NCI-H526 treated with DMSO at 0.1 percent for 48 hours (cell line): ENCODE measurements around the gene MAPRE3.

ENCODE experiments used
- DNase-seq: peaks from one replicate; lab custom pipeline; 2025; lab: John Stamatoyannopoulos, UW

Gene MAPRE3

DNA sequence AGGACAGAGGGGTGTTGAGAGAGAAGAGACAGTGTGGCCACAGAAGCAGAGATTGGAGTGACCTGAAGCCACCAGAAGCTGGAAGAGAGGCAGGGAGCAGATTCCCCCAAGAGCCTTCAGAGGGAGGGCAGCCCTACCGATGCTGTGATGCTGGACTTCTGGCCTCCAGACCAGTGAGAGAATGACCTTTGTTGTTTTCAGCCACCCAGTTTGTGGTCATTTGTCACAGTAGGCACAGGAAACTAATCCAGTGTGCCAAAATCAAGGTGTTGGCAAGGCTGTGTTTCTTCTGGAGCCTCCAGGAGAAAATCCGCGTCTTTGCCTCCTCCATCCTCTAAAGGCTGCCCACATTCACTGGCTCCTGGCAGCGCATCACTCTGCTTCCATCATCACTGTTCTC, 15.4 kb downstream of the MAPRE3 start:
- no peak for DNase-seq

DNA sequence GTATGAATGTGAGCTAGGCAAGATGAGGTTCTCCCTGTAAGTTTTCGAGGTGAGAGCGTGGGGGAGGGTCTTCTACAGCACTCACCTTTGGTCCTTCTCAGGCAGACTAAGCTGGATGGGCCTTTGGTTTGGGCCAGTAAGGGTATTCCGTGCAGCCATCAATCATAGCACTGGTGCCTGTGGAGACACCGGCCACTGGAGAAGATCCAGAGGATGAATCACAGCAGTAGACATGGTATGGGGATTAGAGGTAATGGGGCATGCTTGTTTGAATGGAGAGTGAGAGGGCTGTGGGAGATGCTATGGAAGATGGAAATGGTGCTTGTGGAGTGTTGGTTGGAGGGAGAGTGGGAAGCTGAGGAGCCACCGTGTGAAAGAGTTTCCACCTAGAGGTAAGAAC, 16.1 kb downstream of the MAPRE3 start:
- DNase-seq, result no peak

DNA sequence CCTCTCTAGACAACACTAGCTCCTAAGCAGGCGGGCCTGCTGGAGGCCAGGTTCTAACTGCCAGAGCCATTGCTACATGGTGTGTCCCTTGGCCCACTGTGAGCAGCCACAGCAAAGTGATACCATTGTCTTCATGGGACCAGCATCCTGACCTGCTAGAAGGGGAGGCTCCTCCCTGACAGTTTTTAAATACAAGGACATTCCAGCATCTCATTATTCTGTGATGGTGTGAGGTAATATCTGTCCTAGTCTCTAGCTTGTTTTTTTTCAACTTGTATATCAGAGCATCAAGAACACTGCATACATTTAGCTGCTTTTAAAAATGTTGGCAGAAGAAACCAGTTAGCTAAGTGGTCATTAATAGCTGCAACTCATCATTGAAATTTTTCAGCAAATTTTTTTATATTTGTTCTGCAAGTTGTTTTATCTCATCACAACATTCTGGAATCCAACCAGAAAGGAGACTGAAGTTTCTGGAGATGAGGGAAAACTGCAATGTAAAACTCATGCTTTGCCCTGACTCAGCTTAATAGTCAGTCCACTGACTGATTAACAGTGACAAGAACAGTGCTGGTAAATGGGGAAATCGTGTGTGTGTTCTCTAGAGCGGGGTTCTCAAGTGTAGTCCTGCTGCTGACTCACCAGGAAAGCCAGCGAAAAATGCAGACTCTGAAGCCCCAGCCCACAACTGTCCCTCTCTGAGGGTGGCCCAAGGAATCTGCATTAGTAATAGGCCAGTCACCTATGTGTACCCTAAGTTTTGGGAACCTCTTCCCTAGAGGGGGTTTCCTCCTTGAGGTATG, 17.8 kb downstream of the MAPRE3 start:
- no peak for DNase-seq

DNA sequence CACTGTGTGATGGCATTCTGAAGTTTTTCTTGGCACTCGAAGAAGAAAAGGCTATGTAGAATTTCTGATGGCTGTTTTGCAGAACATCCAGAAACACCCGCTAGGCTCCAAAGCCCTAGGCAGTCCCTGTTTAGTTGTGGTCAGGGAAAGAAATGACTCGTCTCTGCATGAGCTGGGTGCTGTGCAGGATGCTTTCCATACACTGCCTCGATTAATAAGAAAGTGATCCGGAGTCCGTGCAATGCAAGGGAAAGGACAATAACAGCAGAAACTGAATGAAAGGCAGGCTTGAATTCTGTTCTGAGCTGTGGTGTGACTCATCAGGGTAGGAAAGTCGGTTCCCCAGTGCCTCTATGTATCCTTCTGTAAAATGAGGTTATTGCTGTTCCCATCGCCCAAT, 18.7 kb downstream of the MAPRE3 start:
- no peak for DNase-seq

DNA sequence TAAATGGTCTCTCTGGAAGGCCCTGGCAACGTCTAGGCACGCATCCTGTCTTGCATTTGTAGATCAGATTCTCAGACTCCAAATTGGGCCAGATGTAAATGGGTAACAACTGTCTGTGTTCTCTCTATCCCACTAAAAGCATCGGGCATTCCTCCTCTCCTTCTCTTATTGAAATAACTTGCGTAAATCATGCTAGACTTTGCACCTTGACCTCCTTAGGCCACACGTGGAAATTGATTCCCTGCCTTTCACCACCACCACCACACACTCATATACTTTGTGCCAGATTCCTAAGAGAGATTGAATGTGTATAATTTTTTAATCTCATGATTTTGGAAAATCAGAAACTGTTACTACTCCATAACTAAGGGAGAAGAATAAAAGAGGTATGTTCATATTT, 21.3 kb downstream of the MAPRE3 start:
- DNase-seq, result no peak

DNA sequence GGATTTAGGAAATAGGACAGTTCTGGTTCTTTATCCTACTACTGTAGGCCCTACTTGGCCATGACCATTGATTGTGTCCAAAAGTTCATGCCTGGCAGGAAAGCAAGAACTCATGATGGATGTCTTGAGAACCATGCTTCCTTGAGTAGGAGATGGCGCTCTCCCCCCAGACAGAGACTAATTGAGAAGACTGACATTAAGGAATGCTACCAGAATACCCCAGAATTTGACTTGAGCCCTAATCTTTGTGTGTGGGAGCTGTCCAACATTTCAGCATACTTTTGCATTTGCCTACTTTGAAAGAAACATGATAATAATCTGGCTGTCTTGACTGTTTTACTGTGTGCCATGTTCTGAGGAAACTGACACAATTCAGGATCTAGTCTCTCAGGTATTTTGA, 23.3 kb downstream of the MAPRE3 start:
- no peak for DNase-seq

DNA sequence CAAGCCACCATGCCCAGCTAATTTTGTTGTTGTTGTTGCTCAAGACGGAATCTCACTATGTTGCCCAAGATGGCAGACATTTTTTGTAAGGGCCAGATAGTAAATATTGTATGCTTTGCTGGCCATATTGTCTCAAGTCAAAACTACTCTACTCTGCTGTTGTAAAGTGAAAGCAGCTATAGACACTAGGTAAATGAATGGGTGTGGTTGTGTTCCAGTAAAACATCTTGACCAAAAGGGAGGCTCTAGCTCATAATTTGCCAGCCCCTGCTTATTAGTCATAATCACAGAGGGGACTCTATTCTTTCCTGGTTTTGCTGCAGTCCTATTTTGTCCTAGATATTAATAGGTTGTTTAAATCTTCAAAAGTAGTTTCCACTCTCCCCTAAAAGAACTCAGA, 24.5 kb downstream of the MAPRE3 start:
- DNase-seq, result no peak

DNA sequence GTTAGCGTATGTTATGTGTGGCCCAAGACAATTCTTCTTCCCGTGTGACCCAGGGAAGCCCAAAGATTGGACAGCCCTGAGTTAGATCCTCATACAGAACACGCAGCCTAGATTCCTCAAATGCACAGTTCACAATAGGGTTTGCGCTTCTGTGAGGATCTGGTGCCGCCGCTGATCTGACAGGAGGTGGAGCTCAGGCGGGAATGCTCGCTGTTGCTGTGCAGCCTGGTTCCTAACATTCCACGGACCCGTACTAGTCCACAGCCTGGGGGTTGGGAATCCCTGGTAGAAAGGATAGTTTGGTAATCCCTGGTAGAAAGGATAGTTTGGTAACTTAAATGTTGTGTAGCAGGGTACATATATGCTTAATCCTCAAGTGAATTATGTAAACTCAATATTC, 27.0 kb downstream of the MAPRE3 start:
- DNase-seq, result no peak

DNA sequence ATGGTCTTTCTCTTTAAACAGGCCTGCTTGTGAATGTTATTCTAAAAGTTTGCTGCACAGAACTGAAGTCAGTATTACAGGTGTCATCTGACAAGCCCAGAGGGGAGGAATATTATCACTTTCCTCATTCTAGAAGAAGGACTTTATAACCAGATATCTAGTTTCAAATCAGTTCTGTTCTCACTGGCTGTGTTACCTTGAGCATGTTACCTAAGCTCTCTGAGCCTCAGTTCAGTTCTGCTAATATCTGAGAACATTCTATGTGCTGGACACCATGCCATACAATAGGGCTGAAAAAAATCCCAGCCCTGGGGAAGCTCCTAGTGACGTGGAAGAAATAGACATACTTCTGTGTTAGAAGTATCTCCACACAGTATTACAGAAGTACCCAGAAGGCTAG, 27.9 kb downstream of the MAPRE3 start:
- no peak for DNase-seq

DNA sequence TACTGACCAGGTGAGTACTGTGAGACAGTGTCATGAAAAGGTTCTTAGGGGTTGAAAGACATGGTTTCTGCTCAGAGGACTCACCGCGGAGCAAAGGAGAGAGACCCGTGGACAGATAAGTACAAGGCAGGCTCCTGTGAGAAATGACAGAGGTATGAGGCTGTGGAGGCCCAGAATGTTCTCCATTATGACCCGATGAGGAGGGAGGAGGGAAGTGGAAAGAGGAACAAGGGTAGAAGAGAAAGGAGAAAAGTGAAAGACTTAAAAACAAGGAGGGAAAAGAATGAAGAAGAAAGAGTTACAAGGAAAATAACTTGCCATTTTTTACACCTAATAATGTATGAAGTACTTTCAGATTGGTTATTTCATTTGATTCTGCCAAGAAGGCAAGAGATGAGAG, 29.8 kb downstream of the MAPRE3 start:
- no peak for DNase-seq

DNA sequence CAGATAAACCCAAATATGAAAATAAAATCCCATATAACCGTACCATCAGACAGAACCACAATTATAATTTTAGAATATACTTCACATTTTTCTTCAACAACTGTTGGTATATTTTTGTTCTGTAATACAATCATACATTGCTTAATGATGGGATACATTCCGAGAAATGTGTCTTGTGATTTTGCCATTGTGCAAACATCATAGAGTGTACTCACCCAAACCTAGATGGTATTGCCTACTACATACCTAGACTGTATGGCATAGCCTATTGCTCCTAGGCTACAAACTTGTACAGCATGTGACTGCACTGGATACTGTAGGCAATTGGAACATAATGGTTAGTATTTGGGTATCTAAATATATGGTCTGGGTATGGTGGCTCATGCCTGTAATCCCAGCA, 30.6 kb downstream of the MAPRE3 start:
- DNase-seq, result no peak

DNA sequence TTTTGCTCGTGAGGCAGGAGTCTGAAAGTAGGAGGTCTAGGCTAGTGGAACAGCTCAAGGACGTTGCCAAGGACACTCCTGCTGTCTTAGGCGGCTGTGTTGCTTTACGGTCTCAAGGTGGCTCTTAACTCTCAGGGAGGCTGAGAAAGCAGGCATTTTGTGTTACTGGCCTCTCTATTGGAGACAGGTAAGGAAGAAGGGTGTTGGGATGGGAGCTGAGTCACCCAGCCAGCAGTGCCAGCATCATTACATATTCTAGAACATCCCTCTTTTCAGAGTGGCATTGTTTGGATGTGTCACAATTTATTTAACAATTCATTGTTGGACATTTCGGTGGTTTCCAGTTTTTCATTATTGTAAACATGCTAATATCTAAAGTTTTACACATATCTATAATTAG, 31.5 kb downstream of the MAPRE3 start:
- no peak for DNase-seq

DNA sequence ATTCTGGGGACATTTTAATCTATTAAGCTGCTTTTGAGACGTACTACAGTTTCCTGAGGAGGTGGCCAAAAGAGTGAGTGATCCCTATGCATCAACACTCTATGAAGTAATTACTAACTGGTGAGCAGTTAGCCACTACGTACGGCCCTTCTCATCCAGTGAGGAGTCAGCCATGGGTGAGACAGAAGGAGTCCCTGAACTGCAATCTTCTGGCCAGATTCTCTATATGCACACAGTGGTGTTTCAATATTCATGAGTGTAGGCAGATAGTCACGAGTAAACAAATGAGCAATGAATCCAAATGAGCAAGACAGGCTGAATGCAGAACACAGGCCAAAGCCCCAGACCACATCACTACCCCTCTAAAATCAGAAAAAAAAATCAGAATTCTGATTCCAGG, 32.6 kb downstream of the MAPRE3 start:
- peak; percentile 62 for DNase-seq

DNA sequence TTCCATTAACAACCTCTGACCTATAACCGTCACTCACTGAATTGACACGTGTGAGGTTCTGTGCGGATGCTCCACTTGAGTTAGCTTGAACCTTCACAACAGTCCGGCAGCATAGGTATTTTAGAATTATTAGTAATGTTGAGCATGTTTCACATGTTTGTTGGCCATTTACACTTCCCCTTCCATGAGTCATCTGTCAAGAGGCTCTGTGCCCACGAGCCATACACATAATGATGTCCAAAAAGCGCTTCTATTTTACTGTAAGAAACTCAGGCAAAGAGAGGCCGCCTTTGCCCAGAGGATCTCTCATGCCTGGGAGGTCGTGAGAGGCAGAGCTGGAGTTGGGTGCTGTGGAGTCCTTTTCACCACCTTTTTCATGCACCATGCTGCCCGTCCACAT, 33.4 kb downstream of the MAPRE3 start:
- no peak for DNase-seq

DNA sequence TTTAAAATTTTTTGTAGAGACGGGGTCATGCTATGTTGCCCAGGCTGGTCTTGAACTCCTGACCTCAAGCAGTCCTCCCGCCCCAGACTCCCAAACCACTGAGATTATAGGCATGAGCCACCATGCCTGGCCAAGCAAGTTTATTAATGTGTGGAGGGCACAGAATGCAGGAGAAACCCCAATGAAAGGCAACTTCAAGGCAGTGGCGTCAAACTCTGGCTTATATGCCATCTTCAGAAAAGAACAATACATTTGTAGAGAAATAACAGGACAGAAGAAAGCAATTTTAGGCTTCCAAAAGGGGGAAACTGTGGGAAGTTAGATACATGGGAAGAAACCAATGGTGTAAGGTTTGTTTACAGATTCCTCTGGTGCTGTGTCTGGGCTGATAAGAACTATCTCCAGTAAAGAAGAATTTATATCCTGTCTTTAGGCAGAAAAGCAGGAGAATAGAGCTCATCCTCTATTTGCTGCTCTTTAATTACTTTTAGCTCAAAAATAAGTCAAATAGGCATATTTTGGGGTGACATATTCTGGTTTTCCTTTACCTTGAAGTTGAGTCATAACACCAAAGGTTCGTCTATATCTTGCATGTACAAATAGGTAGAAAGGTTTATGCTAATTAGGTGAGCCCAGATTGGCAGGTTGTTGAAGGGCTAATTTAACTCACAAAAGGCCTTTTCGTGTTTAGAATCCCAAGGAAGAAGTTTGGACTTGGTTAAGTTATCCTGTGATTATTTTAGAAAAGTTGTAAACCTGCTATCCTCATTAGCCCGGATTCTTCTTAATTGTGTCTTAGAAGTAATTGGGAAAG, 36.4 kb downstream of the MAPRE3 start:
- DNase-seq, result no peak

DNA sequence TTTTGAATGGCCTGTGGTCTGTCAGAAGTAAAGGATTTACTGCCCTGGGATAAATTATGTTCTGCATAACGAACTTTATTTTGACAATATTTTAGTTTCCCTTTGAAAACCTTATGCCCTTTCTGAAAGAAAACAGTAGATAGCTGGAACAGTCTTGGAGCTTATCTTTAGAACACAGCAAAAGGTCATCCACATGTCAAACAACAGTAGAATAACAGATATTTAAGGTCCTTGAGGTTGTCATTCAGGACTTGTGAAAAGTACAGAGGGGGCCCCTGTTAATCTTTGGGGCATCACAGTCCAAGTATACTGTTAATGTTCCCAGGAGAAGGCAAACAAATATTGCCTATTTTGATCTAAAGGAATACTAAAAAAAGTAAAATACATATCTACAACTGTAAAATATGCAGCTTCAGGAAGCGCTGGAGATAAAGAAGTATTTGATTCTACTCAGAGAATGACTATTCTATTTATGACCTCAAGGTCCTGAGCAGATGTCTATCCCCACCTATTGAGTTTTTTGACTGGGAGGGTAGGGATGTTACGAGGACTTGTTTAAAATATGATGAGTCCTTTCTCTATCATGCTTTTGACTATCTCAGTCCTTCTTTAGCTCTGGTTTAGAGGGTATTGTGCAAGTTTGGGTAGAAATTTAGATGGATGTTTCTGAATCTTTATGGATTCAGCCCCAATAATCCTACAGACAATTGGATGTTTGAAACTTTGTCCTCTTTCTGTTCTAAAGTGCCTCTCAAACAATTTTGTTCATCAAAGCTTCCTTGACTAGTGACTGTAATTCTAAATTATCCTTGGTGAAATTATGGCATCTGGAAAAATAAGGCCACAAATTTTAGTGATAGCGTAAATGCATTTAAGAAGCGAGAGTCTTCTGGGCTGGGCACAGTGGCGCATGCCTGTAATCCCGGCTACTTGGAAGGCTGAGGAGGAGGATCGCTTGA, 37.3 kb downstream of the MAPRE3 start:
- no peak for DNase-seq

DNA sequence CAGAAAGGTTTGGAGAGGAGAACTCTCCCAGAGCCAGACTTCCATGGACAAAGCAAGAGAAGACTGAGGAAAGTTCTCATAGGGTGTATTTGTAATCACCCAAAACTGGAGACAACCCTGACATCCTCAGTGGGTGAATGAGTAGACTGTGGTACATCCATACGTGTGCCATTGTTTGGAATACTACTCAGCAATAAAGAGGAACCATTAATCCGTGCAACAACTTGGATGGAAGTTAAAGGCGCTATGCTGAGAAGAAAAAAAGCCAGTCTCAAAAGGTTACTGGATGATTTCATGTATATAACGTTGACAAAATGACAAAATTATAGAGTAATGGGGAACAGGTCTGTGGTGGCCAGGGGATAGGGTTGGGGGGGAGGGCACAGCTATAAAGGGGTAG, 38.2 kb downstream of the MAPRE3 start:
- no peak for DNase-seq

DNA sequence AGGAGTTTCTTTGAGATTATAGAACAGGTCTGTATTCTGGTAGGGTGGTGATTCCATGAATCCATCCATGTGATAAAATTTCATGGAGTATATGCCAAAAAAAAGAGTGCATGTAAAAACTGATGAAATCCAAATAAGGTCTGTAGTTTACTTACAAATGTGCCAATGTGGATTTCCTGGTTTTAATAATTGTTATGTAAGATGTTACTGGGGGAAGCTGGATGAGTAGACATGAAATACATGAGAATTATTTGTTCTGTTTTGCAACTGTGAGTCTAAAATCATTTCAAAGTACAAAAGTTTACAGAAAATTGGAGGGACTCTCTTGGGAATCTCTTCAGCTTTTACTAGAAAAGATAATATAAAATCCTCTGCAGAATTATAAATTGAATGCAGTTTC, 38.6 kb downstream of the MAPRE3 start:
- no peak for DNase-seq

DNA sequence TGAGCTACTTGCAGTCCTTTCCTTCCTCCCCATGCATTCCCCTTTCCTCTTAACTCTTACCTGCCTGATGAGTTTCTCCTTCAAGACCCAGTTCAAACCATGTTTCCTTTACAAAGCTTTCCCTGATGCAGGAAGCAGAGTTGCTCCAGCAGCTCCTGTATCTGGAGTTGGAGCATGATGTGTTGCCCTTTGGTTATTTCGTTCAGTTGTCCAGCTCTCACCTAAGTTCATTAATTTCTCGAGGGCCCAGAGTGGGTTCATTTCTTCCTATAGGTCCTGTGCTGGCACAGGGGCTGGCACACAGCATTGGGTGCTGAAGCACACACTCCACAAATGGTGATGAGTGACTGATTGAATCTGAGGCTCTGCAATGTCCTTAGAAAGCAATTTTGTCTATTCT, 39.3 kb downstream of the MAPRE3 start:
- DNase-seq, result no peak

DNA sequence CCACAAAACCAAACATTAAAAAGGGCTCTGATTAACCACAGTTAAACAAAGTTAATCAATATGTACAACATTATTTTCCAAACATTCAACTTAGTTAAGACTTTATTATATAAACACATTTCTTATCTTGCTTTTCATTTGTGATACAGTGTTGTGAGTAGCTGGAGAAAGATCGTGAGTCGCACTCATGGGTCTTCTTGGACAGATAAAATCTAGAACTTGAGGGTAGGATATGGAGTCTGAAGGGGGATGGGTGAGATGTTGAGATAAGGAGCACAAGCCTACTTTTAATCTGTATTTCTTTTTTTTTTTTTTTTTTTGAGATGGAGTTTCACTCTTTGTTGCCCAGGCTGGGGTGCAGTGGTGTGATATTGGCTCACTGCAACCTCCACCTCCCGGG, 39.7 kb downstream of the MAPRE3 start:
- DNase-seq, result no peak

DNA sequence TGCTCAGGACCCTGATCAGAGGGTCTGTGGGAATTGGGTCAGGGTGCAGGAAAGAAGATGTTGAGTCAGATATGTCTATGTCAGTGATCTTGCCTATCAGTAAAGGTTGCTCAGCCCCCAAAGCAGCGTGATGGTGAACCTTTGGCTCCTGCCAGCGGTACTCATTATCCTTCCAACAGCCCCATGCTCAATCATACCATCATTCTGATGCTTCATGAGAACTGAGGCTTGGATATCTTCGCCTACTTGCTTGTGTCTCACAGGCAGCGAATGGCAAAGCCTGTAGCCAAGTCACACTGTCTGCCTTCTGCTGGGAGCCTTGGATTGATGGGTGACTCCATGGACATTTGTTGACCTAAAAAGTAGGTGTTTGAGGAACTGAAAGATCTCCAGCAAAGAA, 43.3 kb downstream of the MAPRE3 start:
- DNase-seq, result no peak

DNA sequence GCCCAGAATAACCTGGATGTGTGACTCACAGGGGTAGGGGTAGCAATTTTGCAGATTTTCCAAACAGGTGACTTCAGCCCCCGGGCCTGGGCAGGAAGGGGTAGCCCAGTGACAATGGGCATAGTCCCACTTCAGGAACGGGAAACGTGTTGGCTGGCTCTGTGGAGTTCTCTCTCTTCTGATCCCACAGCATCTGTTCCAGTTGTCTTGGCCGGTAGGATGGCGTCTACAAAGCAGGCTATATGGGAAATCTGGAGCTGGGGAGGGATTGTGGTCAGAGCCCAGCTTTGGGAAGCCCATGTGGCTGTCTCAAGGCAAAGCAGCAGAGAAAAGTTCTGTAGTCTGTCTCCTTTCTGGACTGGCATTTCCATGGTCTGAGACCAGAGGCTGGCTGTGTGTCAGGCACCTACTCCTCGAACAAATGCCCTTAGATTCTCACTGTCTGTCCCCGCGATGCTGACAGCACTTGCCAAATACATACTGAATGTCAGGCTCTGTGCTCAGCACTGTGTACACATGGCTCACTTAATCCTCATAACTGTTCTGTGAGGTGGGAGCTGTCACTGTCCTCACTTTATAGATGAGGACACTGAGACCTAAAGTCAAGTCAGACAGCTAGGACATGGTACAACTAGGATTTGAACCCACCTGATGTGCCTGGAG, 44.5 kb downstream of the MAPRE3 start:
- DNase-seq, result no peak
